NOMO-1 (cell line): ENCODE measurements around the gene TMEM203.

Source experiments
- DNase-seq, 2 experiments: peaks; one replicate each; lab custom pipeline; 2025; ENCODE audit not compliant: unreplicated experiment in 2 of 2; lab: John Stamatoyannopoulos, UW

Gene TMEM203

DNA sequence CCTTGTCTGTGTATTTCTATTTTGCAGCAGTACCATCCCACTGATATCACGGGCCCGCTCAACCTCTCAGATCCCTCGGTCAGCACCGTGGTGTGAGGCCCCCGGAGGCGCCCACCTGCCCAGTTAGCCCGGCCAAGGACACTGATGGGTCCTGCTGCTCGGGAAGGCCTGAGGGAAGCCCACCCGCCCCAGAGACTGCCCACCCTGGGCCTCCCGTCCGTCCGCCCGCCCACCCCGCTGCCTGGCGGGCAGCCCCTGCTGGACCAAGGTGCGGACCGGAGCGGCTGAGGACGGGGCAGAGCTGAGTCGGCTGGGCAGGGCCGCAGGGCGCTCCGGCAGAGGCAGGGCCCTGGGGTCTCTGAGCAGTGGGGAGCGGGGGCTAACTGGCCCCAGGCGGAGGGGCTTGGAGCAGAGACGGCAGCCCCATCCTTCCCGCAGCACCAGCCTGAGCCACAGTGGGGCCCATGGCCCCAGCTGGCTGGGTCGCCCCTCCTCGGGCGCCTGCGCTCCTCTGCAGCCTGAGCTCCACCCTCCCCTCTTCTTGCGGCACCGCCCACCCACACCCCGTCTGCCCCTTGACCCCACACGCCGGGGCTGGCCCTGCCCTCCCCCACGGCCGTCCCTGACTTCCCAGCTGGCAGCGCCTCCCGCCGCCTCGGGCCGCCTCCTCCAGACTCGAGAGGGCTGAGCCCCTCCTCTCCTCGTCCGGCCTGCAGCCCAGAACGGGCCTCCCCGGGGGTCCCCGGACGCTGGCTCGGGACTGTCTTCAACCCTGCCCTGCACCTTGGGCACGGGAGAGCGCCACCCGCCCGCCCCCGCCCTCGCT lies 37.5 kb downstream of the TMEM203 start:
- no peak for DNase-seq

DNA sequence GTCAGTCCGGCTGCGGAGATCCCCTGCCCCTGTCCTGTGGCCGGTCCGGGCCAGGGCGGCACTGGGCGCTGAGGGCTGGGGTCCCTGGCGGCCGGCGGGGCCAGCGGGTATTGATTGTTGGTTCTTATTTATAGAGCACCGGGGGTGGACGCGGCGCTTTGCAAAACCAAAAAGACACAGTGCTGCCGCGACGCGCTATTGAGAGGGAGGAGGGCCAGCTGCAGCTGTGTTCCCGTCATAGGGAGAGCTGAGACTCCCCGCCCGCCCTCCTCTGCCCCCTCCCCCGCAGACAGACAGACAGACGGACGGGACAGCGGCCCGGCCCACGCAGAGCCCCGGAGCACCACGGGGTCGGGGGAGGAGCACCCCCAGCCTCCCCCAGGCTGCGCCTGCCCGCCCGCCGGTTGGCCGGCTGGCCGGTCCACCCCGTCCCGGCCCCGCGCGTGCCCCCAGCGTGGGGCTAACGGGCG lies 38.1 kb downstream of the TMEM203 start:
- no peak for DNase-seq

DNA sequence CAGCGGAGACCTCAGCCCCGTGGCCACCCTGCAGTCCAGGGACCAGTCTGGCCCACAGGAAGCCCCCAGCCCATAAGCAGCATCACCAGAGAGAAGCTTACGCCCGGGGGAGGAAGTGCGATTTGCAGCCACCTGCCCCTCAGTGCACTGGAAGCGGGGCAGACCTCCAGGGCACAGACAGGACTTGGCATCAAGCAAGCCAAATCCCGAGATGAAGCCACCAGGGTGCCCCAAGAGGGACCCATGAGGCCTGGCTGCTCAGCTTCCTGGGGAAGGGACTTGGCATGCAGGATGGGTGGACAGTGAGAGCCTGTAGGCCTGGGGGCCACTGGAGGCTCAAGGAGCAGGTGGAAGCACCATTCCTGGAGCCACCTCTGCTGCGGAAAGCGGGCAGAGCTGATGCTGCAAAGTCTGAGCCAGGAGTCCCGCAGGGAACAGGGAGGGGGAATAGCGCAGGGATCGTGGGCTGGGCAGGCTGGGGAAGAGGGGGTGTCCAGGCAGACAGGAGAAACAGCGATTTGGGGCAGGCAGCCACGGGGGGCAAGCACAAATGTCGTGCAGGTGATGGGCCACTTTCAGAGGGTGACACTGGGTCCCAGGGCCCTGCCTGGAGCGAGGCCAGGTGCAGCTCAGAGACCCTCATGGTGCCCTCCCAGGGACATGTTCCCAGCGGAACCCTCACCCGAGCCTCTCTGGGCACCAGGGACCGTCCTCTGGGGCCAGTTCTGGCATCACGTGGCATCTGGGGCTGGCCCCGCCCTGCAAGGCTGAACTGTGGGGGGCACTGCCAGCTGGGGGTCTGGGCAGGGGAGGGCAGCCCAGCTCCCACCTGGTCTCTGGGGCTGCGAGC lies 38.8 kb downstream of the TMEM203 start:
- no peak for DNase-seq

DNA sequence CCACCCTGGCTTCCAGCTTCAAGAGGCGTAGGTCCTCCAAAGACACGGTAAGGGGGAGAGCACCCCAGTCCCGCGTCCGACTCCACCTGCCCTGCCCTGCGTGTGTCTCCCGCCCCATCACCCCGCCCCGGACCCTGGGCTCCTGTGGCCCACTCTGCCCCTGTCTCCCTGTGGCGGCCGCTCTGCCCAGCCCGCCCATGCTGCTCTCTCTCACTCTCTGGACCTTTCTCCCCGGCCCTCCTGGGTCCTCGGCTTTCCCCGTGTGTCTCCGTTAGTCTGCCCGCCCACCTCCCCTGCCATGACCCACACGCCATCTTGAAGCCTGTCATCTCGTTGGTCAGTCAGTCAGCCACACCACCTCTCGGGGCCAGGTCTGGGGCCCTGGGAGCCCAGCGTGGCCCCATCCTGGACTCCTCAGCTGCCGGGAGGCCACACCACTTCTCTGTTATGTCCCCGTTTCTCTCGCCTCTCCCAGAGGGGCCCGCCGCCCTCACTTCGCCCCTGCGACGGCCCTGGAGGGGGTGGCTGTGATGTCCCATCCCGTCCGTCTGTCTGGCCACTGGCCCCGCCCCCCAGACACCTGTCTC lies 40.1 kb downstream of the TMEM203 start:
- DNase-seq = no peak

DNA sequence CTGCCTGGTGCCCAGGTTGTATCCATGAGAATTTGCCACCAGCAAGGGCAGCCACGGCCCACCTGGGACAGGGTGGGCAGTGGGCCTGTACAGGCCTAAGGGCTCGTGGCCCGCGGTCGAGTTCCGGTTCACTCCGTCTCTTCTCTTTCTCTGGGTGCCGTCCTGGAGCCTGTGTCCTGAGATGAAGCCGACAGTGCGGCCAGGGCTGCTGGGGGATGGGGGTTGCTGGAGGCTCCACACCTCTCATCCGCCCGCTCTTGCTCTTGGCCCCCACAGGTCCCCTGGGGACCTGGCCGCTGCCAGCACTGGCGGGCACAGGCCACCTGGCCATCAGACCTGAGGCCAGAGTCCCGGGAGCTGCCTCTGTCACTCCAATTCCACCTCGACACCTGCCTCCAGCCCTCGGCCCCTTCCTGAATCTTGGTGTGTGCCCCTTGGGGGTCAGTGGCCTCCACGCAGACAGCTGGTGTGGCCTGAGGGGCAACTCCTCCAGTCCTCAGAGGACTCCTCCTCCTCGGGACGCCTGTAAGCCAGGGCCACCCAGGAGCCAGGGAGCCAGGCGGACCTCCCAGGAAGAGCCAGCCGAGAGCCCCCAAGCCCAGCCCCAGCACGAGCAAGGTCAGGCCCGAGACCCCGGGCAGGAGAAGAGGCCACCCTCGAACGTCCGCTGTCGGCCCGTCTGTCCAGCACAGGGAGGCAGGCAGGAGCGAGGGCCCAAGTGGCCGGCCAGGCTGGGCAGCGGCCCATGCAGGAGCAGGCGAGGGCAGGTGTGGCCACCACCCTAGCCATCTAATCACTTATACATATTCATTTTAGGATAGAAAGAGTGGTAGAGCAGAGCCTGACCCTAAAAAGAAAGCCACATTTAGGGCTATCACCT lies 40.8 kb downstream of the TMEM203 start:
- no peak for DNase-seq

DNA sequence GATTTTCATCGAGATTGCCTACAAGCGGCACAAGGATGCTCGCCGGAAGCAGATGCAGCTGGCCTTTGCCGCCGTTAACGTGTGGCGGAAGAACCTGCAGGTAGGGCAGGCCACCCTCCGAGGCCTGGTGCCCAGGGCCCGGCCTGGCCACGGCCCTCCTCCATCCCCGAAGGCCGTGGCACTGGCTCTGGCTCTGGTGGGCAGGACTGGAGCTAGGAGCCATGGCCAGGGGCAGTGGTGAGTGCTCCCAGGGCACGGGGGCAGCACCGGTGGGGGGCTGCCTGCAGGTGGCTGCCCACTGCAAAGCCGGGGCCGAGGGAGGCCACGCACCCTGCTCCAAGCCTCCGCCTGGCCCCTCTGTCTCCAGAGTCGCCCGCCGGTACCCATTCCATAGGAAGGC lies 41.6 kb downstream of the TMEM203 start:
- DNase-seq = no peak

DNA sequence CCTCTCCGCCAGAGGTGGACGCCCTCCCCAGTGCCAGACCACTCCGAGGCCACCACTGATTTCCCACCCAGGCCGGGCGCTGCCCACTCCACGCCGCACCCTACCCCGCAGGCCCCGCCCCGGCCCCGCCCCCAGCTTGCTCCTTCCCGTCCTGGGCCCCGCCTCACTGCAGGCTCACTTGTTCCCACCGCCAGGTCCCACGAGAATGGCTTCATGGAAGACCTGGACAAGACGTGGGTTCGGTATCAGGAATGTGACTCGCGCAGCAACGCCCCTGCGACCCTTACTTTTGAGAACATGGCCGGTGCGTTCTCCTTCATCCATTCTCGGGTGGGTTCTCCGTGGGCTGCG lies 42.1 kb downstream of the TMEM203 start:
- DNase-seq = no peak

DNA sequence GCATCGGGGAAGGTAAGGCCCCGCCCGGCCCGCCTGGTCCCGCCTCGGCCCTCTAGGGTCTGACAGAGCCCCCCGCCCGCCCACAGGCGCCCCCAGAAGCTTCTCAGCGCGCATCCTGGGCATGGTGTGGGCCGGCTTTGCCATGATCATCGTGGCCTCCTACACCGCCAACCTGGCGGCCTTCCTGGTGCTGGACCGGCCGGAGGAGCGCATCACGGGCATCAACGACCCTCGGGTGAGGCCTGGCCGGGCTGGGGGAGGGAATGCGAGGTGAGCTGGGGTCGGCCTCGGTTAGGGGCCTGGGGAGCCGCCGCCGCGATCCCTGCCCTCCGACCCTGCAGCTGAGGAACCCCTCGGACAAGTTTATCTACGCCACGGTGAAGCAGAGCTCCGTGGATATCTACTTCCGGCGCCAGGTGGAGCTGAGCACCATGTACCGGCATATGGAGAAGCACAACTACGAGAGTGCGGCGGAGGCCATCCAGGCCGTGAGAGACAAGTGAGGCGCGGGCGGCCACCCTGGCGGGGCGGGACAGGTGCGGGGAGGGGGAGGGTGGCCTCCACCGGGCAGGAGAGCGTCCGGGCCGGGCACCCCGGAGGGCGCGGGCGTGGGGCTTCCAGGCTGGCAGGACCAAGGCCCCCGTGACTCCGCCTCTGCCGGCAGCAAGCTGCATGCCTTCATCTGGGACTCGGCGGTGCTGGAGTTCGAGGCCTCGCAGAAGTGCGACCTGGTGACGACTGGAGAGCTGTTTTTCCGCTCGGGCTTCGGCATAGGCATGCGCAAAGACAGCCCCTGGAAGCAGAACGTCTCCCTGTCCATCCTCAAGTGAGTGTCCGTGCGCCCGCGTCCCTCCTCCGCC lies 42.7 kb downstream of the TMEM203 start:
- no peak for DNase-seq

DNA sequence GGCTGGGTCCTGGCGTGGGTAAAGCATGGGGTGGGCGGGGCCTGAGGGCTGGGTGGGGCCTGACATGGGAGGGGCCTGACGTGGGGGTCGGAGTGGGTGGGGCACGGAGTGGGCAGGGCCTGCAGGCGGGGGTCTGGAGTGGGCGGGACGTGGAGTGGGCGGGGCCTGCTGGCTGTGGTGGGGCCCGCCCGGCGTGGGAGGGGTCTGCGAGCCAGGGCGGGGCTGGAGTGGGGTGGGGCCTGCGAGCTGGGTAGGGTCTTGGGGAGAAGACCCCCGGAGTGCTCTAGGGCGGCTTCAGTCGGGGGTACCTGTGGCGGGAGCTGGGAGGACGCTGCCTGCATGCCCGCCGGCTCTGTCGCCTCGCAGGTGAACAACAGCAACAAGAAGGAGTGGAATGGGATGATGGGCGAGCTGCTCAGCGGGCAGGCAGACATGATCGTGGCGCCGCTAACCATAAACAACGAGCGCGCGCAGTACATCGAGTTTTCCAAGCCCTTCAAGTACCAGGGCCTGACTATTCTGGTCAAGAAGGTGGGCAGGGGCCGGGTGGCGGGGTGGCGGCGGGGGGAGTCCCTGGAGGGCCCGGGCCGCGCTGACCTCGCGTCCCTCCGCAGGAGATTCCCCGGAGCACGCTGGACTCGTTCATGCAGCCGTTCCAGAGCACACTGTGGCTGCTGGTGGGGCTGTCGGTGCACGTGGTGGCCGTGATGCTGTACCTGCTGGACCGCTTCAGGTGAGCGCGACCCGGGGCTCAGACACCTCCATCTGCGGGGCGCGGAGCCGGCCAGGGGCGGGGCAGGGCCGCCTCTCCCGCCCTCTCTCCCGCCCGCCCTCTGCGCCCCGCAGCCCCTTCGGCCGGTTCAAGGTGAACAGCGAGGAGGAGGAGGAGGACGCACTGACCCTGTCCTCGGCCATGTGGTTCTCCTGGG lies 43.6 kb downstream of the TMEM203 start:
- DNase-seq = no peak

DNA sequence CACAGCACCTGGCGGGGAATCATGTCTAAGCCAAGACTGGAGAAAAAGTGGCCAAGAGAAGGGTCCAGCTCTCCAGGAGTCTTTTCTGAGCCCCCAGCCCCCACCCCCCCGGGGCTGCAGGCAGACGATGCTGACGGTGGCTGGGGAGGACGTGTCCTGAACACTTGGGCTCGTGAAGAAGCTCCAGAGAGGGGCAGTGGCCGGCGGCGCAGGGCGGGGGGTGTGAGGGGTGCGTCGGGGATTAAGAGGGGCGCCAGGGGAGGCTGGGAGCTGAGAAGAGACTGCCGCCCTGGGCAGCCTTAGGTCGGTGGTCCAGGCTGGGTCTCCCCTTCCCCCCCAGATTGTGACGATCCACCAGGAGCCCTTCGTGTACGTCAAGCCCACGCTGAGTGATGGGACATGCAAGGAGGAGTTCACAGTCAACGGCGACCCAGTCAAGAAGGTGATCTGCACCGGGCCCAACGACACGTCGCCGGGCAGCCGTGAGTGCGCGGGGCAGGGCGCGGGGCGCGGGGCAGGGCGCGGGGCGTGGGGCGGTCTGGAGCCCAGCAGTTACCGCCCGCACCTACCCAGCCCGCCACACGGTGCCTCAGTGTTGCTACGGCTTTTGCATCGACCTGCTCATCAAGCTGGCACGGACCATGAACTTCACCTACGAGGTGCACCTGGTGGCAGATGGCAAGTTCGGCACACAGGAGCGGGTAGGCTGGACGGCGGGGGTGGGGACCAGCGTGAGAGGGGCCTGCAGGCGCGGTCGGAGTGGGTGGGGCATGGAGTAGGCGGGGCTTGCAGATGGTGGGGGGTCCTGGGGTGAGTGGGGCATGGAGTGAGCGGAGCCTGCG lies 44.5 kb downstream of the TMEM203 start:
- no peak for DNase-seq

DNA sequence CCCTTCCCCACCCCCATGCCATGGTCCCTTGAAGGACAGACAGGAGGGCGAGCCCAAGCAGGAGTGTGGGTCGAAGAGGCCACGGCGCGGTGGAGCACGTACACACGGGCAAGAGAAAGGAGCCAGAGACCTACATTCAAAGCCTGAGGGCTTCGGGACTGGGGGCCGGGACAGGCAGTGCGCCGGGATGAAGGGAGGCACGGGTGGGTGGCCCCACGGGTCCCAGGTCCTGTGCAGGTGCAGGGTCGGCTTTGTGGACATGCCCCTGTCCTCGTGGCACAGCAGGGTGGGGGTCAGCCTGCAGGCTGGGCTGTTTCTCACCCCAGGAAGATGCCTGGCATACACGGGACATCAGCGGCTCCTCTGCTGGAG lies 45.4 kb downstream of the TMEM203 start:
- DNase-seq = no peak

DNA sequence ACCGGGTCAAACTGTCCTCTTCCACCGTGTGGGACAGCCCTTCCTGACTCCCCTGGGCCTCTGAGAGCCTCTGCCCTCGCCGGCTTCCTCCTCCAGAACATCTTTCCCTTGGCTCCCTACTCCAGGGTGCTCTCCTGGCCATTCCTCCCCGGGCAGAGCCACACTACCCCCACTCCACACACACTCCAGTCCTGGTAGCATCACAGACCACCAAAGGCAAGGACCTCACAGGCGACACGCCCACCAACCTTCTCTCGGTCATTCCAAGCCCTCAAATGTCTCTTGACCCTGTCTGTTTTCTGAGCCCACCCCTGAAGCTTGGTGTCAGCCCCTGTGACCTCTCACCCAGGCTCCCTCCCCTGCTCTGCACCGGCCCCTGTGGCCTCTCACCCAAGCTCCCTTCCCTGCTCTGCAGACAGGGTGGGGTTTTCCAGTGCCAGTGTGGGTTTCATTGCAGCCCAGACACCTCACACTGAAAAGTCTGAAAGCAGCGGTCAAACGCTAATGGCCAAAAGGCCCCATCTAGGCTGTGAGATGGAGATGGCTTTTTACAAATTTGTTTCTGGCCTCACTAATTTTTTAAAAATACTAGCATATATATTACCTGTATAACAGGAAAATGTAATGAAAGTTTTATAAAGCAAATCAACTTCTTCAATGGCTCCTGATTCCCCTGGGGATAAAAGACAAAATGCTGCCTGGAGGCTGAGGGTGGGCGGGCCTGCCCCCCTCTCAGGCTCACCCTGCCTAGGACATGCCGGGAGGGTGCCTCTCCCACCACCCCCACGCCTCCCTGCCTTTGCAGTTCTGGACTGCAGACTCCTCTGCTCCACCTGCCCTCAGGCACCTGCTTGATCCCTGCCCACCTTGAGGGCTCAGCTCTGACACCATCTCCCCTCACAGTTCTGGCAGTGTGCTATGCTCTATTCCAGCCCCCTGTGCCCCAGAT lies 46.1 kb downstream of the TMEM203 start:
- DNase-seq = no peak

DNA sequence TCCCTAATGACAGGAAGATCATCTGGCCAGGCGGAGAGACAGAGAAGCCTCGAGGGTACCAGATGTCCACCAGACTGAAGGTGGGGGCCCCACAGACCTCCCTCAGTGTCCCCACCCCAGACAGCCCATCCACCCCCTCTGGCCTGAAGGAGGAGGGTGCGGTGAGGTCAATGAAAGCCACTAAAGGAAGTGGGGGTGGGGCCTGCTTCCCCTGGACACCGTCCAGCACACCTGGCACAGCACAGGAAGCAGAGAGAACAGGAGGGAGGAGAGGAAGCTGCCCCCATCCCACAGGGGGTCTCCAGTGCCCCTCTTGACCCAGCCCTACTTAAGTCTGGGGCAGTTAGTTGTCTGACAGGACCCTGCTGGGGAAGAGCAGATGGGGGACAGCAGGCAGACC lies 46.8 kb downstream of the TMEM203 start:
- no peak for DNase-seq

DNA sequence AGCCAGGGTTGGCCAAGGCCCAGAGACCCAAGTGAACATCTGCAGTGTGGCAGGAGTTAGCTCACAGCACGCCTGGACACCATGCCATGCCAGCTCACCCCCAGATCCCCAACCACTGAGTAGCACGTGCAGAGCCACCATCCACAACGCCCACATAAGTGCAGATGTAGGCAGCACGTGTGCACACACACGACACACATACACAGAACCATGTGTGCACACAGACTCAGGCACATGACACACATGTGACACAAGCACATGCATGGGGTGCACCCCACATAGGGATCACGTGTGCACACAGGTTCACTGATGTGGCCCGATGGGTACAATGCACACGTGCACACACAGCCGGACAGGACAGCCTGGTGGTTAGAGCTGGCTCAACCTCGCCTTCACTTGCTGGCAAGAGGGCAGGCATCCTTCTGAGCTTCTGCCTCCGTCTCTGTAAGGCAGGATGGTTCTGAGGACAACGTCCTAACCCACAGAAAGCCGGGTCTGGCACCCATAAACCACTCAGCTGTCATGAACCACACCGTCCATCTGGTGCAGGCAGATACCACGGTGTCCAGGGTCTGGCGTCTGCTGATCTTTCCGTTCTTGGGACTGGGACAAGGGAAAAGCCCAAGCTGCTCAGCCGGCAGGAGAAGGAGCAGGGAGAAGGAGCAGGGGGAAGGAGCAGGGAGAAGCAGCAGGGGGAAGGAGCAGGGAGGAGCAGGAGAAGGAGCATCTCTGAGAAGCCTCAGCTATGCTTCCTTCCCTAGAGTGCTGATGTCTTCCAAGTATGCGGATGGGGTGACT lies 47.6 kb downstream of the TMEM203 start:
- DNase-seq = no peak

DNA sequence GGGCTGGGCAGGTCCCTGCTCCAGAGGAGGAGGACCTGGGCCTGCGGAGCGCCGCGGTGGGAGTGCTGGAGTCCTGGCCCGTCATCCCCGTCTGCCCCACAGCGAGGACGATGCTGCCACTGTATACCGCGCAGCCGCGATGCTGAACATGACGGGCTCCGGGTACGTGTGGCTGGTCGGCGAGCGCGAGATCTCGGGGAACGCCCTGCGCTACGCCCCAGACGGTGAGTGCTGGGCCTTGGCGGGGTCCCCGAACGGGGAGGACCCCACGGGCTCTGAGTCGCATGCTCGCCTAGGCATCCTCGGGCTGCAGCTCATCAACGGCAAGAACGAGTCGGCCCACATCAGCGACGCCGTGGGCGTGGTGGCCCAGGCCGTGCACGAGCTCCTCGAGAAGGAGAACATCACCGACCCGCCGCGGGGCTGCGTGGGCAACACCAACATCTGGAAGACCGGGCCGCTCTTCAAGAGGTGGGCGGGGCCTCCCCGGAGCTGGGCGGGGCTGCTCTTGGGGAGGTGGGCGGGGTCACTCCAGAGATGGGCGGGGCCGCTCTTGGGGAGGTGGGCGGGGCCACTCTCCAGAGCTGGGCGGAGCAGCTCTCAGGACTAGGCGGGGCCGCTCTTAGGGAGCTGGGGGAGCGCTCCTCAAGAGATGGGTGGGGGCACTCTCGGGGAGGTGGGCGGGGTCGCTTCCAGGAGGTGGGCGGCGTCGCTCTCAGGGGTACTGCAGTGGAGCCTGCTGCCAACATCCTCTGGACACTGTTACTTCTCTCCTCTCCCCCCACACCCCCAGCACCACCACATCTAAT lies 48.7 kb downstream of the TMEM203 start:
- no peak for DNase-seq
